H1 (cell line): Measurements from ENCODE around the gene KCTD17. TPM values are rescaled to one million over a fixed set of nuclear protein-coding genes. Genes with fewer than 3 reads are reported as not detected.

Source experiments
- FOSL1 ChIP-seq: IDR thresholded peaks from 2 replicates; pipeline ENCODE4 v1.6.1; 2011; ENCODE audit warnings: mild to moderate bottlenecking, low read depth, low read length, moderate library complexity; ENCODE audit not compliant: insufficient read depth
- NRF1 ChIP-seq: IDR thresholded peaks from 2 replicates; pipeline ENCODE4 v1.6.1; 2011; ENCODE audit warnings: mild to moderate bottlenecking, low read depth, low read length, improper control_type of control experiment
- POU5F1 ChIP-seq: IDR thresholded peaks from 2 replicates; pipeline ENCODE4 v1.6.1; 2011; ENCODE audit warnings: low read depth, mild to moderate bottlenecking, low read length, moderate library complexity
- RBBP5 ChIP-seq: IDR thresholded peaks from 2 replicates; pipeline ENCODE4 v1.7.1; 2012; ENCODE audit warnings: low read depth, mild to moderate bottlenecking, inconsistent platforms, low read length, moderate library complexity, borderline replicate concordance
- RXRA ChIP-seq: IDR thresholded peaks from 2 replicates; pipeline ENCODE4 v1.6.1; 2011; ENCODE audit warnings: low read depth, mild to moderate bottlenecking, low read length, moderate library complexity; ENCODE audit not compliant: insufficient read depth
- SIX5 ChIP-seq: IDR thresholded peaks from 2 replicates; pipeline ENCODE4 v1.6.1; 2011; ENCODE audit warnings: mild to moderate bottlenecking, low read depth, low read length
- TCF12 ChIP-seq: IDR thresholded peaks from 2 replicates; pipeline ENCODE4 v1.6.1; 2011; ENCODE audit warnings: low read depth, mild to moderate bottlenecking, low read length
- polyA plus RNA-seq, 7 experiments: library from polyadenylated mRNA; depleted of rRNA in 3 of 7; stranded (reverse) in 5 of 7; unstranded in 2 of 7; fragments of >200 nt in 5 of 7; fragments of 200-250 nt in 2 of 7; gene quantifications; 1 replicate in 5 of 7; 2 replicates in 1 of 7; 4 replicates in 1 of 7; pipeline versions ENCODE4 v1.2.1 to v1.2.3, GENCODE V29; 2011 to 2013; ENCODE audit warnings: missing spikeins in 2 of 7, mixed read lengths in 2 of 7
- total RNA-seq: library from RNA; stranded (reverse); fragmentation: NEBNext Ultra II Directional; extraction: Animal tissue kit (Norgen Biotek cat#: 25700); gene quantifications from 2 replicates; pipeline ENCODE4 v1.2.1, GENCODE V29; 2021

The KCTD17 gene
- total and polyA plus RNA-seq, 2 of the 8 experiments (the other 6 are each of a cell fraction or from before 2014, with no cell fraction given): 39.4 to 44.0 TPM

- TF ChIP-seq NRF1 (no peak), RXRA (no peak), SIX5 (no peak), FOSL1 (no peak), POU5F1 (no peak), TCF12 (no peak), RBBP5 (no peak)
These were observed 5.0 kb upstream of the KCTD17 start (continued) for GRCh38 chr22:37046589-37046988.
